Heart left ventricle (tissue), 16 donors: ENCODE data around the gene NR3C2. TPM values are rescaled to one million over a fixed set of nuclear protein-coding genes. Genes with fewer than 3 reads are reported as not detected.
"Not testable (repeated sequence)": the region's sequence is repeated elsewhere in the genome, so short reads cannot be mapped to it uniquely, and the experiment has no call there.

Source experiments
- ATAC-seq, 4 donors: fragments of 200-7000 bp; cut with Tn5 transposase; one replicate each; pipeline ENCODE4 v1.9.1; 2020 to 2022; ENCODE audit warnings: moderate library complexity in 4 of 4, mild to moderate bottlenecking in 3 of 4, moderate number of reproducible peaks in 1 of 4
- DNase-seq, 5 donors: peaks; one replicate each; pipeline ENCODE4 v3.0.0-alpha.2; 2020
- H3K27ac ChIP-seq, 12 donors: fragments of 200-600 bp; sonication (generic) in 4 of 12; one replicate each; pipeline versions ENCODE4 v1.5.0 to v1.8.0; 2016 to 2022; ENCODE audit warnings: mild to moderate bottlenecking in 2 of 12
- H3K27me3 ChIP-seq, 9 donors: fragments of 200-600 bp; sonication (generic) in 2 of 9; one replicate each; pipeline versions ENCODE4 v1.5.1 to v1.8.0; 2016 to 2022; ENCODE audit warnings: mild to moderate bottlenecking in 3 of 9
- H3K36me3 ChIP-seq, 9 donors: fragments of 200-600 bp; sonication (generic) in 2 of 9; one replicate each; pipeline versions ENCODE4 v1.5.0 to v1.8.0; 2018 to 2022; ENCODE audit warnings: mild to moderate bottlenecking in 2 of 9
- H3K4me1 ChIP-seq, 12 donors: fragments of 200-600 bp; sonication (generic) in 4 of 12; one replicate each; pipeline versions ENCODE4 v1.5.0 to v1.8.0; 2016 to 2022; ENCODE audit warnings: mild to moderate bottlenecking in 3 of 12
- H3K4me3 ChIP-seq, 12 donors: fragments of 200-600 bp; sonication (generic) in 4 of 12; one replicate each; pipeline versions ENCODE4 v1.5.0 to v1.8.0; 2017 to 2022; ENCODE audit warnings: mild to moderate bottlenecking in 9 of 12, moderate library complexity in 4 of 12
- H3K9me3 ChIP-seq, 12 donors: fragments of 200-600 bp; sonication (generic) in 4 of 12; one replicate each; pipeline versions ENCODE4 v1.5.0 to v1.8.0; 2016 to 2022; ENCODE audit warnings: mild to moderate bottlenecking in 1 of 12
- POLR2A ChIP-seq, 2 donors: fragments of 450-650 bp; IDR thresholded peaks; one replicate each; pipeline ENCODE4 v1.6.1; 2017; ENCODE audit warnings: antibody characterized with exemption in 2 of 2, mild to moderate bottlenecking in 2 of 2, moderate library complexity in 2 of 2
- WGBS, 4 donors: extraction: QIAGEN DNeasy Blood & Tissue Kit in 2 of 4; methylation state at CpG; one replicate each; pipeline versions ENCODE4 v1.1.5 to v1.1.7; 2013 to 2018; 5-methylcytosine and 5-hydroxymethylcytosine counted together
- intact Hi-C, 10 donors: fragments of 100-400 bp; cut with DNase I; formaldehyde crosslinking; loops; one replicate each; pipeline versions ENCODE4 v1.11.1 to v1.14.2; 2022
- polyA plus RNA-seq, 2 donors: library from polyadenylated mRNA; stranded (reverse); fragments of 200-250 nt; gene quantifications; one replicate each; pipeline ENCODE4 v1.2.3, GENCODE V29; 2013
- total RNA-seq, 9 donors: library from RNA; depleted of rRNA in 2 of 9; stranded (reverse); fragments of >200 nt in 2 of 9; fragmentation: NEBNext Ultra II Directional in 3 of 9; extraction: Animal tissue kit (Norgen Biotek cat#: 25700) in 3 of 9; gene quantifications; one replicate each; pipeline versions ENCODE4 v1.1.0 to v1.2.4, GENCODE V29; 2016 to 2023
- TF ChIP-seq, protein P1 (sequence below), 12 donors: fragments of 200-600 bp; sonication (generic) in 4 of 12; IDR thresholded peaks; one replicate each; pipeline versions ENCODE4 v1.5.0 to v1.8.0; 2018 to 2022; ENCODE audit warnings: antibody characterized with exemption in 12 of 12, mild to moderate bottlenecking in 5 of 12
- donor health status: ischemic (EF 13 %, LVEDD 7.1; RV severe dilation, severe dysfunction).
- donor health status: healthy with polysubstance abuse.
- donor health status: DM: no; HTN: yes; CAD: no.
- donor health status: DM: no; HTN: no; CAD: no.
- donor health status: ischemic (EF 25% LVEDD 6.9; RV normal size, moderate dysfunction).
- donor health status: ischemic (EF 25% LVEDD 5.7; RV mildly dilated, moderate dysfunction).
- donor health status: healthy.
- donor health status: DM: yes; HTN: yes; CAD: no.
- donor health status: ischemic (EF 35%, LVEDD 5.7; RV mildly dilated, moderate dysfunction).
- donor health status: nonischemic (EF 11% LVEDD 7.7; RV severe dilation, severe dysfunction).
- donor health status: DM: yes; HTN: yes; CAD: no.
- donor health status: PGD.
- donor health status: ischemic (EF 29% LVEDD 5.4; RV normal size, mild dysfunction).
- donor health status: nonischemic (EF 23%, LVEDD 6.1; RV moderate dilation, normal function).

Gene NR3C2
- total and polyA plus RNA-seq, 11 donors = 3.6 to 26.5 (median 18.4) TPM

DNA sequence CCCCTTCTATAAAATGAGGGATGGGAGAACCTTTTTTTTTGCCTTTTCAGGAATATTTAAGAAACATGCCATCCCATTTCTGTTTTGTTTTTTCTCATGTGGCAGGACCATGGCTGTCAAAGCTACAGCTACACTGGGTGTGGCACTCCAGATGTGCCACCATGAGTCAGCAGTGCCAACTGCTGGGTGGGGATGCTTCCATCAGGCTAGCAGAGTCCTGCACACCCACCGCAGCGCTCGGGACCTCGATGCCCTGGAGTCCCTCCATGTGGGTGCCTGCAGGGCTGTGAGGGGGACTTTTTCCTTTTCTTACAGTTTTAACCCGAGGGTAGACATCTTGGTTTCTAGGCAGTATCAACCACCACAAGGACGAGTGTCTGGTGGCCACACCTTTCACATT is 352.6 kb downstream of the NR3C2 start:
- no peak for DNase-seq

DNA sequence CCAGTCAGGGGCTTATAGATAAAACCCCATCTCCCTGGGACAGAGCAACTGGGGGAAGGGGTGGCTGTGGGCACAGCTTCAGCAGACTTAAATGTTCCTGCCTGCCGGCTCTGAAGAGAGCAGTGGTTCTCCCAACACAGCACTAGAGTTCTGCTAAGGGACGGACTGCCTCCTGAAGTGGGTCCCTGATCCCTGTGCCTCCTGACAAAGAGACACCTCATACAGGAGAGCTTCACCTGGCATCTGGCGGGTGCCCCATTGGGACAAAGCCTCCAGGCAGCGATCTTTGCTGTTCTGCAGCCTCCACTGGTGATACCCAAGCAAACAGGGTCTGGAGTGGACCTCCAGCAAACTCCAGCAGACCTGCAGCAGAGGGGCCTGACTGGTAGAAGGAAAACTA is 359.1 kb downstream of the NR3C2 start:
- H3K9me3 ChIP-seq, ATAC-seq, H3K27me3 ChIP-seq, DNase-seq, H3K4me3 ChIP-seq, H3K27ac ChIP-seq, H3K4me1 ChIP-seq, intact Hi-C loops: not testable (repeated sequence)
- H3K36me3 ChIP-seq = peaks cover 0 to 40% (median 32%) of the 10 kb centered on the region in 9 donors
- 77 to 98% (median 94%) methylated on average over 4 of the region's 4 CpGs for WGBS, 4 donors

More for the DNA sequence above, 352.6 kb downstream of the NR3C2 start:
- peaks cover 0 to 36% (median 6%) of the 10 kb centered on the region in 12 donors for H3K4me1 ChIP-seq
- ATAC-seq = no peak
- H3K27ac ChIP-seq = no peak overlapping the region
- TF ChIP-seq POLR2A (IDR thresholded peaks at IDR 0.05) = no peak
- TF ChIP-seq, protein P1, sequence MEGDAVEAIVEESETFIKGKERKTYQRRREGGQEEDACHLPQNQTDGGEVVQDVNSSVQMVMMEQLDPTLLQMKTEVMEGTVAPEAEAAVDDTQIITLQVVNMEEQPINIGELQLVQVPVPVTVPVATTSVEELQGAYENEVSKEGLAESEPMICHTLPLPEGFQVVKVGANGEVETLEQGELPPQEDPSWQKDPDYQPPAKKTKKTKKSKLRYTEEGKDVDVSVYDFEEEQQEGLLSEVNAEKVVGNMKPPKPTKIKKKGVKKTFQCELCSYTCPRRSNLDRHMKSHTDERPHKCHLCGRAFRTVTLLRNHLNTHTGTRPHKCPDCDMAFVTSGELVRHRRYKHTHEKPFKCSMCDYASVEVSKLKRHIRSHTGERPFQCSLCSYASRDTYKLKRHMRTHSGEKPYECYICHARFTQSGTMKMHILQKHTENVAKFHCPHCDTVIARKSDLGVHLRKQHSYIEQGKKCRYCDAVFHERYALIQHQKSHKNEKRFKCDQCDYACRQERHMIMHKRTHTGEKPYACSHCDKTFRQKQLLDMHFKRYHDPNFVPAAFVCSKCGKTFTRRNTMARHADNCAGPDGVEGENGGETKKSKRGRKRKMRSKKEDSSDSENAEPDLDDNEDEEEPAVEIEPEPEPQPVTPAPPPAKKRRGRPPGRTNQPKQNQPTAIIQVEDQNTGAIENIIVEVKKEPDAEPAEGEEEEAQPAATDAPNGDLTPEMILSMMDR (IDR thresholded peaks at IDR 0.05) = no peak
- no peaks in the 10 kb centered on the region for H3K9me3 ChIP-seq
- WGBS, 4 donors = 92 to 96% (median 93%) methylated on average over 6 of the region's 6 CpGs
- no peaks in the 10 kb centered on the region for H3K36me3 ChIP-seq
- intact Hi-C loops = no loop called here
- no peaks in the 10 kb centered on the region for H3K27me3 ChIP-seq
- no peak overlapping the region for H3K4me3 ChIP-seq

DNA sequence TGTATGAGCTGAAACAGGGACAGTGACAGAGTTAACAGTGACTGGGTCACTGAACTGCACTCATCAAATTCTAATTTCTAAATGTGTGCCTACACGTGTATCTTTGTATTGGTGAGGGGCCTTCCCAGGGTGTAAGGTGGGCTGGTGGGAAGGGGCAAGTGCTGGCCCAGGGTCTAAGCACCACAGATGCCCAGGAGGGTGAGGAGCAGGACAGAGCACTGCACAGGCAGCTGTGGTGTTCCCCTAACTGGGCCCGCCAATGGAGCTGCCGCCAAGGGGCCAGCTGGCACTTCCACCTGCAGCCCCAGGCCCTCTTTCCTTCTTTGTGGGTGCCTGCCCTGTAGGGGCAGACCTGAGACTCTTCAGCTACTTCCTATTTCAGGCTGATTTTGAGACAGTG is 360.5 kb downstream of the NR3C2 start:
- 94 to 98% (median 97%) methylated on average over 2 to 3 of the region's 3 CpGs for WGBS, 4 donors
- H3K9me3 ChIP-seq = peaks cover 0 to 4% (median 0%) of the 10 kb centered on the region in 12 donors
- ATAC-seq (peak in 2 of 4 donors; percentile 18 to 36), DNase-seq (no peak)
- no peak overlapping the region for H3K4me3 ChIP-seq
- H3K27me3 ChIP-seq = no peaks in the 10 kb centered on the region
- peaks cover 0 to 53% (median 32%) of the 10 kb centered on the region in 9 donors for H3K36me3 ChIP-seq
- TF ChIP-seq POLR2A (IDR thresholded peaks at IDR 0.05) = no peak
- TF ChIP-seq, protein P1 (IDR thresholded peaks at IDR 0.05) = no peak
- H3K27ac ChIP-seq = no peak overlapping the region
- intact Hi-C loops = no loop called here
- peaks cover 0 to 19% (median 0%) of the 10 kb centered on the region in 12 donors for H3K4me1 ChIP-seq

DNA sequence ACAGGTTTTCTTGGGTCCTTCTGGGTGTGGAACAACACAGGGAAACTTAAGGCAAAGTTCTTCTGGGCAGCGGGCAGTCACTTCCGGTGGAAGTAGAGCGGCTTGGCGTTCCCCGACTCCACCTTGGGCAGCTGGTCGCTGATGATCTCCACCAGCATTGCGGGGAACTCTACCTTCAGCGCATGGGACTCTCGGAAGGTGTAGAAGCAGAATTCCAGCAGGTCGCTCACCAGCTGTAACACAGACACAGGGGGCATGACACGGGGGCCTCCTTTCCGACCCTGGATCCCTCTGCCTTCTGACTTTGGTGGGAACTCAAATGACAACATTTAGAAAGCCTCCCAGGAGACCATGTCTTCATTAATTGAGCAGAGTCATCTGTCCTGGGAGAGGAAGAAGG is 360.9 kb downstream of the NR3C2 start:
- H3K4me3 ChIP-seq = no peak overlapping the region
- ATAC-seq (no peak), DNase-seq (no peak)
- TF ChIP-seq, protein P1 (IDR thresholded peaks at IDR 0.05) = no peak
- TF ChIP-seq POLR2A (IDR thresholded peaks at IDR 0.05) = no peak
- intact Hi-C loops = no loop called here
- WGBS, 4 donors = 96 to 97% (median 97%) methylated on average over 9 to 12 of the region's 12 CpGs
- H3K27me3 ChIP-seq = no peaks in the 10 kb centered on the region
- peaks cover 0 to 20% (median 0%) of the 10 kb centered on the region in 12 donors for H3K4me1 ChIP-seq
- H3K36me3 ChIP-seq = peaks cover 0 to 57% (median 32%) of the 10 kb centered on the region in 9 donors
- peaks cover 0 to 5% (median 0%) of the 10 kb centered on the region in 12 donors for H3K9me3 ChIP-seq
- no peak overlapping the region for H3K27ac ChIP-seq

DNA sequence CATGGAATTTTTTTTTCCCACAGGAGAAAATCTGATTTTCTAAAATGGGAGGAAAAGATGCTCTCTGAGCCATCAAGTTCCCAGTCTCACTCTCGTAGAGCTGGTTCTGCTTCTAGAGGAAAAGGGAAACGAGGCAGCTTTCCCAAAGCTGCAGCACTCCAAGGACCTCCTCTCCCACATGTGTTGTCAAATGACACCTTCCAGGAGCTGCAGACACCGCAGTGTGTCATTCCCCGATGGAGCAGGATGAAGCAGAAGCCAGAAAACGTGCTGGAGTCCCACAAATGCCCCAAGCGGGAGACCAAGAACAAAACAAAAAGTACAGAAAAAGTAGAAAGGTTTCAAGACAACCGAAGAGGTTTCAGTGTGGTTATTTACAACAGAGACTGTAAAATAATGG is 362.3 kb downstream of the NR3C2 start:
- Histone ChIP-seq H3K9me3 (peaks cover 0 to 13% (median 0%) of the 10 kb centered on the region in 12 donors), H3K4me3 (no peak overlapping the region), H3K4me1 (peaks cover 0 to 20% (median 0%) of the 10 kb centered on the region in 12 donors), H3K27me3 (no peaks in the 10 kb centered on the region), H3K36me3 (peaks cover 0 to 70% (median 44%) of the 10 kb centered on the region in 9 donors), H3K27ac (no peak overlapping the region)
- 53 to 66% (median 61%) methylated on average over 7 of the region's 7 CpGs for WGBS, 4 donors
- no peak for DNase-seq
- TF ChIP-seq, protein P1 (IDR thresholded peaks at IDR 0.05) = no peak
- no peak for TF ChIP-seq POLR2A (IDR thresholded peaks at IDR 0.05)
- ATAC-seq = no peak
- intact Hi-C loops = no loop called here
